NB4 (cell line): ENCODE results near the gene PLAC8L1.

Experiments used
- CTCF ChIP-seq: IDR thresholded peaks from one replicate; pipeline ENCODE4 v1.5.1; 2012; ENCODE audit warnings: low read depth, low read length
- MYC ChIP-seq: IDR thresholded peaks from 2 replicates; pipeline ENCODE4 v1.6.1; 2011; ENCODE audit warnings: low read depth, low read length
- POLR2A ChIP-seq: IDR thresholded peaks from 2 replicates; pipeline ENCODE4 v1.6.1; 2011; ENCODE audit warnings: mild to moderate bottlenecking; ENCODE audit not compliant: insufficient read length; ENCODE audit errors: extremely low read depth
- TF ChIP-seq, protein P1 (sequence below): IDR thresholded peaks from 2 replicates; pipeline ENCODE4 v1.6.1; 2011; ENCODE audit warnings: low read depth, low read length

- no peak for TF ChIP-seq CTCF
- TF ChIP-seq POLR2A = no peak
- TF ChIP-seq, protein P1, sequence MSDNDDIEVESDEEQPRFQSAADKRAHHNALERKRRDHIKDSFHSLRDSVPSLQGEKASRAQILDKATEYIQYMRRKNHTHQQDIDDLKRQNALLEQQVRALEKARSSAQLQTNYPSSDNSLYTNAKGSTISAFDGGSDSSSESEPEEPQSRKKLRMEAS = no peak
- TF ChIP-seq MYC = no peak
Observed at GRCh38 chr5:146116361-146116760, 11.0 kb upstream of the PLAC8L1 start.
